Measurements from ENCODE around the gene BCKDK. TPM values are rescaled to one million over a fixed set of nuclear protein-coding genes. Genes with fewer than 3 reads are reported as not detected.
"Not testable (repeated sequence)": the region's sequence is repeated elsewhere in the genome, so short reads cannot be mapped to it uniquely, and the experiment has no call there.

Gene BCKDK
- polyA plus RNA-seq, 3 donors from 2014 or later, result 21.4 to 50.3 (median 30.1) TPM

GRCh38 chr16:31094088-31094423, 14.1 kb upstream of the BCKDK start:
- H3K4me1 Mint-ChIP-seq, result peaks cover 22 to 30% of the 10 kb centered on the region in 2 donors
- H3K9me3 Mint-ChIP-seq, result no peaks in the 10 kb centered on the region

GRCh38 chr16:31094424-31095120, 13.6 kb upstream of the BCKDK start, which contains the start of gene VKORC1:
Gene VKORC1 (minus strand): TSS chr16:31094797. CDS start chr16:31094729, 68 bp downstream.
- H3K27ac Mint-ChIP-seq, result peak within 1 kb of the TSS; percentile 84 to 97 (median 90)
- H3K4me1 Mint-ChIP-seq, result peaks cover 22 to 30% of the 10 kb centered on the region in 2 donors
- H3K36me3 Mint-ChIP-seq, result no peaks in the 10 kb centered on the region
- peaks cover 10 to 12% (median 12%) of the 10 kb centered on the region in 3 donors for H3K27me3 Mint-ChIP-seq (ENCODE audit: low read depth in 3 of 3)
- peak within 1 kb of the TSS; percentile 78 to 97 (median 87) for H3K4me3 Mint-ChIP-seq
- H3K9me3 Mint-ChIP-seq, result no peaks in the 10 kb centered on the region
- DNase-seq, result peak; percentile 75 to 79 (median 77)

More at GRCh38 chr16:31094088-31094423, 14.1 kb upstream of the BCKDK start:
- H3K27ac Mint-ChIP-seq, result peak overlapping the region; percentile 75 to 97 (median 90)
- H3K36me3 Mint-ChIP-seq, result no peaks in the 10 kb centered on the region
- peak overlapping the region; percentile 78 to 97 (median 87) for H3K4me3 Mint-ChIP-seq
- H3K27me3 Mint-ChIP-seq (ENCODE audit: low read depth in 3 of 3), result peaks cover 10 to 12% (median 12%) of the 10 kb centered on the region in 3 donors
- DNase-seq, result no peak

DNA sequence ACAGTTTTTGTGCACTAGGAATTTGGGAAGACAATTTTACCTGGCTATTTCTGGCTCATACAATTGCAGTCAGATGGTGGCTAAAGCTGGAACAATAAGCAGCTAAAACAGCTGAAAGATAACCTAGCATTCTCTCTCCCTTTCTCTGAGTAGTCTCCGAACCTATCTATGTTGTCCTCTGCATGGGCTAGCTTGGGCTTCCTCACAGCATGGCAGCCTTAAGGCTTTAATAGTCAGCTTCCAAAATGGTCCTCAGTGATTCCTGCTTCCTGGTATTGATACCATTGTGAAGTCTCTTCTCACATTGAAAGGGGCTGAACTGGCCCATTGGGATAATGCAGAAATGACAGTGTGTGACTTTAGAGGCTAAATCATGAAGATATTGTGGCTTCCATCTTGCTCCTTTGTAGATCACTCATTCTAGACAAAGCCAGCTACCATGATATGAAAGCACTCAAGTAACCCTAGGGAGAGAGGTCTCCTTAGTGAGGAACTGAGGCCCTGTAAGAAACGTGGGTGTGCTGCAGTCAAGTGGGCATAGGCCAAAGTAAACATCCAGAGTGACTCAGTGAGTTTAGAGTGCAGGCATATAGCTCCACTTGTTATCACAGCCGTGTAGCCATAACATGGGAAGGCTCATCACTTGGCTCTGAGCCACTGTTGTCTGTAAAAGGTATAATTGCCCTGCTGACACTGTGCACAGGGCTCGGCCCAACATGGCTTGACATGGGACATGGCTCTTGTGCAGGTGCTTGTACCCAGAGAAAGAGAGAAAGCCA, 8.1 kb upstream of the BCKDK start:
- DNase-seq, result no peak
- H3K27me3 Mint-ChIP-seq (ENCODE audit: low read depth in 3 of 3), result peaks cover 9 to 11% (median 10%) of the 10 kb centered on the region in 3 donors
- no peak overlapping the region for H3K4me3 Mint-ChIP-seq
- H3K36me3 Mint-ChIP-seq, result no peaks in the 10 kb centered on the region
- H3K27ac Mint-ChIP-seq, result no peak overlapping the region
- H3K9me3 Mint-ChIP-seq, result peaks cover 0 to 1% (median 0%) of the 10 kb centered on the region in 6 donors
- peaks cover 8 to 16% of the 10 kb centered on the region in 2 donors for H3K4me1 Mint-ChIP-seq

- not testable (repeated sequence) for H3K4me3 Mint-ChIP-seq; H3K36me3 Mint-ChIP-seq; DNase-seq; H3K27ac Mint-ChIP-seq; H3K9me3 Mint-ChIP-seq; H3K27me3 Mint-ChIP-seq (ENCODE audit: low read depth in 3 of 3)
- peaks cover 4 to 12% of the 10 kb centered on the region in 2 donors for H3K4me1 Mint-ChIP-seq
Observed at GRCh38 chr16:31100876-31101641, 7.1 kb upstream of the BCKDK start.

GRCh38 chr16:31105677-31106213, 2.4 kb upstream of the BCKDK start:
- Mint-ChIP-seq H3K27me3 (ENCODE audit: low read depth in 3 of 3) (peaks cover 1 to 7% (median 2%) of the 10 kb centered on the region in 3 donors), H3K4me1 (peaks cover 15 to 16% of the 10 kb centered on the region in 2 donors), H3K27ac (peak overlapping the region; percentile 39 to 84 (median 74)), H3K36me3 (peaks cover 0 to 6% (median 4%) of the 10 kb centered on the region in 3 donors), H3K9me3 (no peaks in the 10 kb centered on the region), H3K4me3 (peak overlapping the region; percentile 35 to 65 (median 58))
- peak; percentile 83 to 85 (median 84) for DNase-seq

DNA sequence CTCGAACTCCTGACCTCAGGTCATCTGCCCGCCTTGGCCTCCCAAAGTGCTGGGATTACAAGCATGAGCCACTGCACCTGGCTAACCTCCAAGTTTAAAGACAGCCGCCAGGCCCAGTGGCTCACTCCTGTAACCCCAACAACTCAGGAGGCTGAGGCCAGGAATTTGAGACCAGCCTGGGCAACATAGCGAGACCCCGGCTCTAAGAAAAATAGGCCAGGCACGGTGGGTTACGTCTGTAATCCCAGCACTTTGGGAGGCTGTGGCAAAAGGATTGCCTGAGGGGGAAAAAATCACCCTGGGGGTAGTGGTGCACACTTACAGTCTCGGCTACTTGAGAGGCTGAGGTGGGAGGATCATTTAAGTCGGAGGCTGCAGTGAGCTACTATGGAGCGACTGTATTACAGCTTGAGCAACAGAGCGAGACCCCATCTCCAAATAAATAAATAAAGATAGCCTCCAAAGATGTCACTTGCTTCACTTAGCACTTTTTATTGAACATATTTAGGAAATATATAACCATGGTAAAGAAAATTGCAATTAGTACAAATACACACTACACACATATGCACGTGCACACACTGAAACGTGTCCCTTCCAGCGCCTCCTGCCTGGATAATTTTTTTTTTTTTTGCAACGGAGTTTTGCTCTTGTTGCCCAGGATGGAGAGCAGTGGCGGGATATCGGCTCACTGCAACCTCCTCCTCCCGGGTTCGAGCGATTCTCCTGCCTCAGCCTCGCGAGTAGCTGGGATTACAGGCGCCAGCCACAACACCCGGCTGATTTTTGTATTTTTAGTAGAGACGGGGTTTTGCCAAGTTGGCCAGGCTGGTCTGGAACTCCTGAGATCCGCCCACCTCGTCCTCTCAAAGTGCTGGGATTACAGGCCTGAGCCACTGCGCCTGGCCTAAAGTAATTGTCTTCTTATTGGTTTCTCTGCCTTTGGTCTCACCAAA, 1.4 kb upstream of the BCKDK start:
- Mint-ChIP-seq H3K27me3 (ENCODE audit: low read depth in 3 of 3) (peaks cover 0 to 5% (median 2%) of the 10 kb centered on the region in 3 donors), H3K9me3 (no peaks in the 10 kb centered on the region), H3K4me1 (peaks cover 15 to 16% of the 10 kb centered on the region in 2 donors), H3K27ac (peak overlapping the region in 2 of 6 donors; percentile 10 to 47), H3K36me3 (peaks cover 0 to 6% (median 4%) of the 10 kb centered on the region in 3 donors), H3K4me3 (peak overlapping the region in 3 of 5 donors; percentile 80 to 84 (median 83))
- DNase-seq, result no peak

DNA sequence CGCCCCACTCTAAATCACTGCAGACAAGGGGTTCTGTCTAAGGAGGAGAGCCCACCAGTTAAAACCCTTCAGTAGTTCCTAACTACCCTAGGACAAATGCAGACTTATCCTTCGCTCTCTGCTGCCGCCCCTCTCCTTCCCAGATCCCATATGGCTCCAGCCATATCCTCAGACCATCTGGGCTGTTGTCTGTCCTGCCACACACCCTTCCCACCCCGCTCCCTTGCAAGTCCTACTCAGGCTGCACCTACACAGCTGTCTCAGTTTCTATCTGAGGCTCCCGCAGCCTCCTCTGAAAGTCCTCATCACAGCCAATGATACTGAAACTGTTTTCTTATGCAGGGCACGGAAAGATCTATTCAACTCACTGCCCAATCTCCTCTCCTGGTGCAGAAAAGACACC, 720 bp upstream of the BCKDK start:
- H3K27me3 Mint-ChIP-seq (ENCODE audit: low read depth in 3 of 3), result peaks cover 0 to 5% (median 2%) of the 10 kb centered on the region in 3 donors
- H3K27ac Mint-ChIP-seq, result peak overlapping the region in 5 of 6 donors; percentile 10 to 73 (median 47)
- DNase-seq, result no peak
- H3K36me3 Mint-ChIP-seq, result peaks cover 0 to 7% (median 4%) of the 10 kb centered on the region in 3 donors
- H3K9me3 Mint-ChIP-seq, result no peaks in the 10 kb centered on the region
- H3K4me1 Mint-ChIP-seq, result peaks cover 15 to 16% of the 10 kb centered on the region in 2 donors
- peak overlapping the region; percentile 80 to 89 (median 84) for H3K4me3 Mint-ChIP-seq

- Mint-ChIP-seq H3K4me3 (peak overlapping the region; percentile 76 to 81 (median 79)), H3K4me1 (peaks cover 16 to 17% of the 10 kb centered on the region in 2 donors), H3K27me3 (ENCODE audit: low read depth in 3 of 3) (peaks cover 0 to 3% (median 0%) of the 10 kb centered on the region in 3 donors), H3K36me3 (peaks cover 0 to 8% (median 4%) of the 10 kb centered on the region in 3 donors), H3K27ac (peak overlapping the region in 2 of 6 donors; percentile 69 to 71), H3K9me3 (no peaks in the 10 kb centered on the region)
- no peak for DNase-seq
Observed at GRCh38 chr16:31108794-31109558, 790 bp downstream of the BCKDK start.

DNA sequence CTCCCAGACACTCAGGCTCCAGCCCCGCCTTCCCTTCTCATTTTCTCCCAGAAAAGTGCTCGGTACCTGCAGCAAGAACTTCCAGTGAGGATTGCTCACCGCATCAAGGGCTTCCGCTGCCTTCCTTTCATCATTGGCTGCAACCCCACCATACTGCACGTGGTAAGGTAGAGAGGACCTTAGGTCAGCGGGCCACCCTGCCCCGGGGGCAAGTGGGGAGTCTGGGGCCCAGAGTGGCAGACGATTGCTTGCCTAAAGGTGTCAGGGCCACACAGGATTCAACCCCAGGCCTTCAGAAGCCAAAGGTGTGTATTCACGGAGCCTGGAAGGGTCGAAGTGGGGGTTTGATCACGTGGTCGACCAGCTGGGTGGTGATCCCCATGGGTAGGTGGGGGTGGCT, 1.4 kb downstream of the BCKDK start:
- peak overlapping the region; percentile 76 to 81 (median 79) for H3K4me3 Mint-ChIP-seq
- peaks cover 0 to 8% (median 4%) of the 10 kb centered on the region in 3 donors for H3K36me3 Mint-ChIP-seq
- peak overlapping the region in 5 of 6 donors; percentile 23 to 73 (median 69) for H3K27ac Mint-ChIP-seq
- peaks cover 0 to 3% (median 0%) of the 10 kb centered on the region in 3 donors for H3K27me3 Mint-ChIP-seq (ENCODE audit: low read depth in 3 of 3)
- H3K9me3 Mint-ChIP-seq, result no peaks in the 10 kb centered on the region
- H3K4me1 Mint-ChIP-seq, result peaks cover 16 to 17% of the 10 kb centered on the region in 2 donors
- no peak for DNase-seq

DNA sequence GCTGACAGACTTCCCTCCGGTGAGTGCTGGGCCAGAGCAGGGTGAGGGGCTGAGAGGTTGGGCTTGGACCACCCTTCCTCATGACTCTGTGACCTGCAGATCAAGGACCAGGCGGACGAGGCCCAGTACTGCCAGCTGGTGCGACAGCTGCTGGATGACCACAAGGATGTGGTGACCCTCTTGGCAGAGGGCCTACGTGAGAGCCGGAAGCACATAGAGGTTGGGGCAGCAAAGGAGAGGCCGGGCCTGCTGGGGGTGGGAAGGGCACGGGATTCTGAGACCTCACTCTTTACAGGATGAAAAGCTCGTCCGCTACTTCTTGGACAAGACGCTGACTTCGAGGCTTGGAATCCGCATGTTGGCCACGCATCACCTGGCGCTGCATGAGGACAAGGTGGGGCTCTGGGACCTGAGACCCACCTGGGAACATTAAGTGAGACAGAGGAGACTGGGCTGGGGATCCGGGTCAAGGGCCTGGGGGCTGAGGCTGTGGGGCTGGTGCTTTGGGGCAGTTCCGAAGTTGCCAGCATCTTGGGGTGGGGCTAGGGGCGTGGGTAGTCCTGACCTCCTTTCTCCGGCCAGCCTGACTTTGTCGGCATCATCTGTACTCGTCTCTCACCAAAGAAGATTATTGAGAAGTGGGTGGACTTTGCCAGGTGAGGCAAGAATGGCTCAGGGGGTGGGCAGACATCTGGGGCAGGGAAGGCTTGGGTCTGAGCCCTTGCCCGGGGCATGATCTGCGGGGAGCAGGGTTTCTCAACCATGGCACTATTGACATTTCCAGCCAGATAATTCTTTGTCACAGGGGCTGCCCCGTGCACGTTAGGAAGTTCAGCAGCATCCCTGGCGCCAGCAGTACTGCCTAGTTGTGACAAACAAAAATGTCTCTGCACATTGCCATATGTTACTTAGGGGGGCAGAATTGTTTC, 2.2 kb downstream of the BCKDK start:
- Mint-ChIP-seq H3K4me1 (peaks cover 16 to 17% of the 10 kb centered on the region in 2 donors), H3K9me3 (no peaks in the 10 kb centered on the region), H3K4me3 (peak overlapping the region in 4 of 5 donors; percentile 21 to 42 (median 32)), H3K27me3 (ENCODE audit: low read depth in 3 of 3) (peaks cover 0 to 3% (median 0%) of the 10 kb centered on the region in 3 donors), H3K36me3 (peaks cover 0 to 8% (median 4%) of the 10 kb centered on the region in 3 donors), H3K27ac (no peak overlapping the region)
- no peak for DNase-seq
